RWPE1 (cell line): ENCODE results near the gene ZNF773.

Experiments
- CTCF ChIA-PET: fragments of 350-600 bp; sonication (Branson Sonifier 250); formaldehyde crosslinking; extraction: SDS; loops from one replicate; lab custom pipeline; 2021; lab: Yijun Ruan, JAX
- POLR2A ChIA-PET: fragments of 400-600 bp; formaldehyde crosslinking; extraction: SDS; loops from one replicate; lab custom pipeline; 2020; ENCODE audit warnings: antibody characterized with exemption; ENCODE audit not compliant: low non-redundant PET; lab: Yijun Ruan, JAX
- DNase-seq: peaks from one replicate; pipeline ENCODE4 v3.0.0; 2012; ENCODE audit warnings: low spot score
- H3K27ac ChIP-seq: fragments of 450-650 bp; 2 replicates; pipeline ENCODE4 v1.5.1; 2017
- TF ChIP-seq, protein P1 (sequence below): fragments of 450-650 bp; conservative IDR thresholded peaks from 2 replicates; pipeline ENCODE4 v1.5.1; 2017; ENCODE audit warnings: low read depth, mild to moderate bottlenecking

ZNF773 gene

DNA sequence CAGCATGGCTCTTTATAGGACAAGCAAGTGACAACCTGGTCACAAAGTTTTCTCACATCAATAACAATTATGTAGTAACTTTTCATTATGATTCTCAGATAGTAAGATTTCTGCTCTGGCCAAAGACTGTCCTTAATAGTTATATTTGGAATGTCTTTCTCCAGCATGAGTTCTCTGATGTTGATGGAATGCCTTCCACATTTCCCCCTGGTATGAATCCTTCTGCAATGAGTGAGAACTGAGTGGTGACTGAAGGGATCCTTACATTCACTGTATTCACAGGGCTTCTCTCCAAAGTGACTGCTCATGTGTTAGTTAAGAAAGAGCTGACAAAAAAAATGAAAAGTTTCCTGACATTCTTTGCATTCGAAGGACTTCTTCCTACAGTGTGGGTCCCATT lies 46.8 kb downstream of the ZNF773 start:
- H3K27ac ChIP-seq = no peak overlapping the region
- POLR2A ChIA-PET = no interaction called here
- CTCF ChIA-PET = no interaction called here
- DNase-seq = no peak
- TF ChIP-seq, protein P1, sequence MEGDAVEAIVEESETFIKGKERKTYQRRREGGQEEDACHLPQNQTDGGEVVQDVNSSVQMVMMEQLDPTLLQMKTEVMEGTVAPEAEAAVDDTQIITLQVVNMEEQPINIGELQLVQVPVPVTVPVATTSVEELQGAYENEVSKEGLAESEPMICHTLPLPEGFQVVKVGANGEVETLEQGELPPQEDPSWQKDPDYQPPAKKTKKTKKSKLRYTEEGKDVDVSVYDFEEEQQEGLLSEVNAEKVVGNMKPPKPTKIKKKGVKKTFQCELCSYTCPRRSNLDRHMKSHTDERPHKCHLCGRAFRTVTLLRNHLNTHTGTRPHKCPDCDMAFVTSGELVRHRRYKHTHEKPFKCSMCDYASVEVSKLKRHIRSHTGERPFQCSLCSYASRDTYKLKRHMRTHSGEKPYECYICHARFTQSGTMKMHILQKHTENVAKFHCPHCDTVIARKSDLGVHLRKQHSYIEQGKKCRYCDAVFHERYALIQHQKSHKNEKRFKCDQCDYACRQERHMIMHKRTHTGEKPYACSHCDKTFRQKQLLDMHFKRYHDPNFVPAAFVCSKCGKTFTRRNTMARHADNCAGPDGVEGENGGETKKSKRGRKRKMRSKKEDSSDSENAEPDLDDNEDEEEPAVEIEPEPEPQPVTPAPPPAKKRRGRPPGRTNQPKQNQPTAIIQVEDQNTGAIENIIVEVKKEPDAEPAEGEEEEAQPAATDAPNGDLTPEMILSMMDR = no peak

DNA sequence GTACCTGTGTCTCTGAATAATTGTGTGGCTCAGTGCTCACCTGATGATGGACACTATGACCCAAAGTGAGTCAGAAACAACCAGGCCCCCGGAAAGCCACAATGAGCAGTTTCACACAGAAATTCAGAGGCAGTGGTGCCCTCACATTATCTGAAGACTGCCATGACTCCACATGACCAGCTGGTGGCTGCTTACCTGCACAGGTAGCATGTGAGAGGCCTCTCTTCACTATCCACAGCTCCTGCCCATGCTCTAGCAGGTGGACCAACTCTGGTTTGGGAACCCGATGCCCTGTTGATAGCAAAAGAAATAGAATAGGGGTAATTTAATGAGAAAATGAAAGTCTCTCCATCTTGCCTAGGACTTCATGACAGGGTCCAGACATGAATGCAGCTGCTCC lies 52.7 kb downstream of the ZNF773 start:
- TF ChIP-seq, protein P1 = no peak
- DNase-seq = no peak
- ChIA-PET POLR2A (no interaction called here), CTCF (no interaction called here)
- H3K27ac ChIP-seq = no peak overlapping the region

DNA sequence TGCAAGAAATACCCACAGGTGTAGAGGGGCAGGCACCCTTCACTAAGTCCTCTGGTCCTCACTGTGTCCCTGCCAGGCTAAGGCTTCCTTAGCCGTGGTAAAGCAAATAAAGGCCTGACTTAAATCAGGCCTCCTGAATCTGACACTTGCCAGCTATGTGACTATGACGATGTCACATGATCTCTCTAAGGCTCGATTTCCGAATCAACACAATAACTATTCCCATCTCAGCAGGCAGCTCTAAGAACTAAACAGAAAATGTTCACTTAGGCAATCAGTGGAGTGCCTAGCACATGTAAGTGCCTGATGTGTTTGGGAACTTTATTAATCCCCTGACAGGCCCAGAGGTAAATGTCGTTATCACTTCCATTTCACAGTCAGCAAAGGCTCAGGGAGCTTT lies 57.9 kb downstream of the ZNF773 start:
- ChIA-PET POLR2A (no interaction called here), CTCF (no interaction called here)
- no peak overlapping the region for H3K27ac ChIP-seq
- TF ChIP-seq, protein P1 = no peak
- DNase-seq = no peak
